Fibroblast of lung (primary cell): ENCODE measurements around the gene DPH7.

Experiments used
- EZH2 ChIP-seq: IDR thresholded peaks from 2 replicates; pipeline ENCODE4 v1.5.1; 2012; ENCODE audit warnings: low read length, control low read depth, mild to moderate bottlenecking; ENCODE audit errors: missing control alignments
- TF ChIP-seq, protein P1 (sequence below), 2 donors: IDR thresholded peaks in 1 of 2; conservative IDR thresholded peaks in 1 of 2; 1 replicate in 1 of 2; 2 replicates in 1 of 2; pipeline ENCODE4 v1.5.1; 2011 to 2012; ENCODE audit warnings: low read length in 2 of 2, control low read depth in 1 of 2, inconsistent platforms in 1 of 2, low read depth in 1 of 2, mild to moderate bottlenecking in 1 of 2

DNA sequence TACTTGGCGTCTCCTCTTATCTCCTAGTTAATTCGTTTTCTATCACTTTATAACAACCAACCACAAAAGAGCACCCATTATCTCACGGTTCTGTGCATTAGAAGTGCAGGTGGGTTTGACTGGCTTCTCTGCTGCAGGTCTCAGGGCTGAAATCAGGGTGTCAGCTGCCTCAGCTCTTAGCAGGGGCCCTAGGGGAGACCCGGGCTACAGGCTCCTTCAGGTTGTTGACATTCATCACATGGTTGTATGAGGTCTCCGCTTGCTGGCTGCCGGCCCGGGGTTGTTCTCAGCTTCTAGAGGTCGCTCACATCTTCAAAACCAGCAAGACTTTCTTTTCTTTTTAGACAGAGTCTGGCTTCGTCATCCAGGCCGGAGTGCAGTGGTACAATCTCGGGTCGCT lies 14.5 kb upstream of the DPH7 start:
- TF ChIP-seq, protein P1, sequence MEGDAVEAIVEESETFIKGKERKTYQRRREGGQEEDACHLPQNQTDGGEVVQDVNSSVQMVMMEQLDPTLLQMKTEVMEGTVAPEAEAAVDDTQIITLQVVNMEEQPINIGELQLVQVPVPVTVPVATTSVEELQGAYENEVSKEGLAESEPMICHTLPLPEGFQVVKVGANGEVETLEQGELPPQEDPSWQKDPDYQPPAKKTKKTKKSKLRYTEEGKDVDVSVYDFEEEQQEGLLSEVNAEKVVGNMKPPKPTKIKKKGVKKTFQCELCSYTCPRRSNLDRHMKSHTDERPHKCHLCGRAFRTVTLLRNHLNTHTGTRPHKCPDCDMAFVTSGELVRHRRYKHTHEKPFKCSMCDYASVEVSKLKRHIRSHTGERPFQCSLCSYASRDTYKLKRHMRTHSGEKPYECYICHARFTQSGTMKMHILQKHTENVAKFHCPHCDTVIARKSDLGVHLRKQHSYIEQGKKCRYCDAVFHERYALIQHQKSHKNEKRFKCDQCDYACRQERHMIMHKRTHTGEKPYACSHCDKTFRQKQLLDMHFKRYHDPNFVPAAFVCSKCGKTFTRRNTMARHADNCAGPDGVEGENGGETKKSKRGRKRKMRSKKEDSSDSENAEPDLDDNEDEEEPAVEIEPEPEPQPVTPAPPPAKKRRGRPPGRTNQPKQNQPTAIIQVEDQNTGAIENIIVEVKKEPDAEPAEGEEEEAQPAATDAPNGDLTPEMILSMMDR (conservative IDR thresholded peaks at IDR 0.05 in 1 of 2, IDR thresholded peaks at IDR 0.05 in 1 of 2; ENCODE audit: low read depth in 1 of 2, low read length in 2 of 2), result no peak
- TF ChIP-seq EZH2, result no peak
